RWPE2 (cell line): ENCODE measurements around the gene ARSD.
A peak's percentile ranks its signal among the peaks of the same experiment; 100 is the strongest.

Experiments used
- ATAC-seq: fragments of 200-7000 bp; cut with Tn5 transposase; 3 replicates; pipeline ENCODE4 v1.9.1; 2021; ENCODE audit warnings: low read depth
- DNase-seq: peaks from one replicate; pipeline ENCODE4 v3.0.0-alpha.2; 2020; ENCODE audit warnings: low spot score
- H3K27ac ChIP-seq: fragments of 450-650 bp; 2 replicates; pipeline ENCODE4 v1.5.1; 2017; ENCODE audit warnings: mild to moderate bottlenecking; ENCODE audit not compliant: poor library complexity, severe bottlenecking
- H3K27me3 ChIP-seq: fragments of 250-450 bp; sonication (Bioruptor Pico); 2 replicates; pipeline ENCODE4 v1.5.1; 2021; ENCODE audit warnings: mild to moderate bottlenecking, moderate library complexity; ENCODE audit not compliant: insufficient read depth, poor library complexity, severe bottlenecking
- H3K36me3 ChIP-seq: fragments of 250-450 bp; sonication (Bioruptor Pico); 2 replicates; pipeline ENCODE4 v1.5.1; 2020; ENCODE audit warnings: low read depth, mild to moderate bottlenecking, moderate library complexity
- H3K4me1 ChIP-seq: fragments of 250-450 bp; sonication (Bioruptor Pico); 2 replicates; pipeline ENCODE4 v1.5.1; 2021; ENCODE audit warnings: mild to moderate bottlenecking, moderate library complexity; ENCODE audit not compliant: insufficient read depth, poor library complexity, severe bottlenecking
- H3K4me3 ChIP-seq: fragments of 250-450 bp; sonication (Bioruptor Pico); 2 replicates; pipeline ENCODE4 v1.5.1; 2021; ENCODE audit warnings: mild to moderate bottlenecking, moderate library complexity; ENCODE audit not compliant: severe bottlenecking
- H3K9me3 ChIP-seq: fragments of 250-450 bp; sonication (Bioruptor Pico); 2 replicates; pipeline ENCODE4 v1.5.1; 2021; ENCODE audit warnings: mild to moderate bottlenecking, moderate library complexity; ENCODE audit not compliant: severe bottlenecking
- CTCF ChIP-seq: fragments of 450-650 bp; IDR thresholded peaks from one replicate; pipeline ENCODE4 v1.5.1; 2017; ENCODE audit warnings: mild to moderate bottlenecking, moderate library complexity; ENCODE audit not compliant: poor library complexity, severe bottlenecking

The ARSD gene

GRCh38 chrX:2875798-2876399, 53.2 kb downstream of the ARSD start:
- Histone ChIP-seq H3K27ac (no peak overlapping the region), H3K9me3 (no peaks in the 10 kb centered on the region), H3K36me3 (no peaks in the 10 kb centered on the region), H3K4me1 (no peaks in the 10 kb centered on the region), H3K4me3 (no peak overlapping the region), H3K27me3 (no peaks in the 10 kb centered on the region)
- ATAC-seq (no peak), DNase-seq (no peak)
- TF ChIP-seq CTCF = peak; percentile 14

GRCh38 chrX:2875136-2875481, 54.0 kb downstream of the ARSD start:
- H3K4me1 ChIP-seq = no peaks in the 10 kb centered on the region
- no peak overlapping the region for H3K27ac ChIP-seq
- H3K4me3 ChIP-seq = no peak overlapping the region
- no peaks in the 10 kb centered on the region for H3K36me3 ChIP-seq
- TF ChIP-seq CTCF = no peak
- no peaks in the 10 kb centered on the region for H3K27me3 ChIP-seq
- ATAC-seq = no peak
- DNase-seq = no peak
- no peaks in the 10 kb centered on the region for H3K9me3 ChIP-seq

- no peak overlapping the region for H3K4me3 ChIP-seq
- ATAC-seq = no peak
- H3K27me3 ChIP-seq = no peaks in the 10 kb centered on the region
- H3K4me1 ChIP-seq = no peaks in the 10 kb centered on the region
- no peaks in the 10 kb centered on the region for H3K36me3 ChIP-seq
- no peak for TF ChIP-seq CTCF
- H3K27ac ChIP-seq = no peak overlapping the region
- H3K9me3 ChIP-seq = no peaks in the 10 kb centered on the region
- DNase-seq = no peak
Measured at GRCh38 chrX:2874222-2875135, 54.7 kb downstream of the ARSD start.

- no peaks in the 10 kb centered on the region for H3K9me3 ChIP-seq
- H3K36me3 ChIP-seq = no peaks in the 10 kb centered on the region
- DNase-seq = no peak
- no peaks in the 10 kb centered on the region for H3K4me1 ChIP-seq
- no peak for ATAC-seq
- H3K4me3 ChIP-seq = no peak overlapping the region
- TF ChIP-seq CTCF = no peak
- no peaks in the 10 kb centered on the region for H3K27me3 ChIP-seq
- H3K27ac ChIP-seq = no peak overlapping the region
Measured at GRCh38 chrX:2872671-2873277, 56.4 kb downstream of the ARSD start.

- no peak for DNase-seq
- Histone ChIP-seq H3K36me3 (no peaks in the 10 kb centered on the region), H3K4me1 (no peaks in the 10 kb centered on the region), H3K27ac (no peak overlapping the region), H3K4me3 (no peak overlapping the region), H3K9me3 (no peaks in the 10 kb centered on the region), H3K27me3 (no peaks in the 10 kb centered on the region)
- no peak for ATAC-seq
- no peak for TF ChIP-seq CTCF
Measured at GRCh38 chrX:2871831-2872230, 57.3 kb downstream of the ARSD start.
